K562 (cell line): Measurements from ENCODE around the gene GNAQ. TPM values are rescaled to one million over a fixed set of nuclear protein-coding genes. Genes with fewer than 3 reads are reported as not detected.

Experiments used
- BCLAF1 ChIP-seq, 2 experiments: fragments of 450-650 bp in 1 of 2; IDR thresholded peaks; 2 replicates each; pipeline ENCODE4 v1.6.1; 2011 to 2017; ENCODE audit warnings: low read depth in 2 of 2, antibody characterized with exemption in 1 of 2, borderline replicate concordance in 1 of 2, low read length in 1 of 2, mild to moderate bottlenecking in 1 of 2, mixed read lengths in 1 of 2; ENCODE audit not compliant: control insufficient read depth in 1 of 2
- CEBPG ChIP-seq, 3 experiments: fragments of 200-800 bp in 1 of 3; sonication (Bioruptor generic) in 1 of 3; sonication (generic) in 1 of 3; formaldehyde crosslinking in 1 of 3; IDR thresholded peaks in 2 of 3; conservative IDR thresholded peaks in 1 of 3; 2 replicates each; pipeline versions ENCODE4 v1.6.1 to v1.8.0; 2016 to 2022; ENCODE audit warnings: missing compliant biosample characterization in 2 of 3, missing genetic modification characterization in 2 of 3, mild to moderate bottlenecking in 1 of 3, missing genetic modification reagents in 1 of 3
- DIDO1 ChIP-seq: fragments of 450-650 bp; IDR thresholded peaks from 2 replicates; pipeline ENCODE4 v1.6.1; 2016; ENCODE audit warnings: low read depth, missing biosample characterization, missing genetic modification characterization
- DMBX1 ChIP-seq: fragments of 250-450 bp; sonication (Bioruptor Pico); IDR thresholded peaks from 2 replicates; pipeline ENCODE4 v1.8.0; 2022; ENCODE audit warnings: inconsistent platforms, mild to moderate bottlenecking, moderate library complexity, borderline replicate concordance
- ELK1 ChIP-seq: sonication (generic); formaldehyde crosslinking; IDR thresholded peaks from 2 replicates; pipeline ENCODE4 v1.8.1; 2022; ENCODE audit warnings: missing genetic modification reagents
- MEF2D ChIP-seq: conservative IDR thresholded peaks from 2 replicates; pipeline ENCODE4 v1.6.1; 2016; ENCODE audit warnings: low read depth, missing genetic modification characterization, missing compliant biosample characterization
- MTA1 ChIP-seq: fragments of 450-650 bp; IDR thresholded peaks from 2 replicates; pipeline ENCODE4 v1.6.1; 2017; ENCODE audit warnings: borderline replicate concordance
- MYBL2 ChIP-seq, 2 experiments: fragments of 450-650 bp in 1 of 2; sonication (generic) in 1 of 2; formaldehyde crosslinking in 1 of 2; IDR thresholded peaks; 2 replicates each; pipeline versions ENCODE4 v1.6.1 to v1.8.1; 2017 to 2022; ENCODE audit warnings: borderline replicate concordance in 1 of 2, inconsistent platforms in 1 of 2, low read depth in 1 of 2, mild to moderate bottlenecking in 1 of 2, missing genetic modification reagents in 1 of 2, moderate library complexity in 1 of 2
- PURB ChIP-seq: sonication (generic); formaldehyde crosslinking; IDR thresholded peaks from 2 replicates; pipeline ENCODE4 v1.9.0; 2021; ENCODE audit warnings: low read depth, mild to moderate bottlenecking, missing genetic modification reagents
- SLC30A9 ChIP-seq: fragments of 250-450 bp; sonication (Bioruptor Pico); IDR thresholded peaks from 2 replicates; pipeline ENCODE4 v1.8.0; 2022; ENCODE audit warnings: mild to moderate bottlenecking, moderate library complexity
- STAT6 ChIP-seq: sonication (generic); formaldehyde crosslinking; IDR thresholded peaks from 2 replicates; pipeline ENCODE4 v1.8.1; 2023; ENCODE audit warnings: mild to moderate bottlenecking, missing genetic modification reagents
- ZNF75A ChIP-seq: fragments of 450-650 bp; formaldehyde crosslinking; IDR thresholded peaks from 2 replicates; pipeline ENCODE4 v1.4.0; 2020; ENCODE audit warnings: mild to moderate bottlenecking
- ZNF76 ChIP-seq: fragments of 250-450 bp; sonication (Bioruptor Pico); IDR thresholded peaks from 2 replicates; pipeline ENCODE4 v1.4.0; 2020; ENCODE audit warnings: mild to moderate bottlenecking, moderate library complexity, borderline replicate concordance
- polyA plus RNA-seq, 8 experiments: library from polyadenylated mRNA; depleted of rRNA in 4 of 8; stranded (reverse) in 5 of 8; unstranded in 3 of 8; fragments of >200 nt; fragmentation: Nextera tagmentation in 2 of 8; fragmentation: Illumina TruSeq in 1 of 8; extraction: Ambion mirVana in 2 of 8; extraction: Trizol in 1 of 8; gene quantifications; 2 replicates each; pipeline versions ENCODE4 v1.2.1 to v1.2.3, GENCODE V29; 2011 to 2014; ENCODE audit warnings: inconsistent platforms in 1 of 8, missing spikeins in 1 of 8
- total RNA-seq, 7 experiments: library from RNA; depleted of rRNA in 6 of 7; stranded (reverse); fragments of >200 nt in 6 of 7; fragmentation: Illumina TruSeq in 2 of 7; extraction: Trizol in 2 of 7; gene quantifications; 2 replicates each; pipeline versions ENCODE4 v1.2.1 to v1.2.3, GENCODE V29; 2011 to 2021; ENCODE audit warnings: low replicate concordance in 1 of 7

The GNAQ gene
- total and polyA plus RNA-seq, 9 of the 15 experiments (the other 6 are each of a cell fraction or from before 2014, with no cell fraction given), result 4.8 to 27.9 (median 17.5) TPM

- TF ChIP-seq STAT6 (CRISPR knock-in tag) (no peak), SLC30A9 (CRISPR knock-in tag) (no peak), MTA1 (no peak), CEBPG (CRISPR knock-in tag; IDR thresholded peaks at IDR 0.05) (no peak), CEBPG (tag; conservative IDR thresholded peaks at IDR 0.05 in 1 of 2, IDR thresholded peaks at IDR 0.05 in 1 of 2) (no peak), PURB (CRISPR knock-in tag) (no peak), MYBL2 (IDR thresholded peaks at IDR 0.05; ENCODE audit: low read depth) (no peak), MYBL2 (CRISPR knock-in tag; IDR thresholded peaks at IDR 0.05; ENCODE audit: borderline replicate concordance) (no peak), DIDO1 (tag) (no peak), BCLAF1 (IDR thresholded peaks at IDR 0.05; ENCODE audit: borderline replicate concordance in 1 of 2, control insufficient read depth in 1 of 2, low read depth in 2 of 2, low read length in 1 of 2) (no peak), ELK1 (CRISPR knock-in tag) (no peak), DMBX1 (CRISPR knock-in tag) (no peak), ZNF75A (CRISPR knock-in tag) (no peak), ZNF76 (CRISPR knock-in tag) (no peak), MEF2D (tag) (no peak)
These were observed 148.5 kb downstream of the GNAQ start (continued) for GRCh38 chr9:77883133-77883532.
